HepG2 (cell line): Measurements from ENCODE around the gene GRIN2D. TPM values are rescaled to one million over a fixed set of nuclear protein-coding genes. Genes with fewer than 3 reads are reported as not detected.
A peak's percentile ranks its signal among the peaks of the same experiment; 100 is the strongest.

Experiments used
- ATAC-seq: fragments of 200-7000 bp; cut with Tn5 transposase; 3 replicates; pipeline ENCODE4 v1.9.1; 2020; ENCODE audit warnings: mild to moderate bottlenecking, moderate library complexity
- BruUV-seq: library from RNA; stranded (reverse); fragments of 400-500 nt; replicated peaks from 2 replicates; lab custom pipeline; 2021; lab: Mats Ljungman, UMichigan
- CTCF ChIA-PET: fragments of 300-600 bp; formaldehyde crosslinking; extraction: SDS; loops from one replicate; lab custom pipeline; 2021; ENCODE audit warnings: low total read pairs, inconsistent platforms, low intra/inter-chr PET ratio; lab: Yijun Ruan, JAX
- POLR2A ChIA-PET: fragments of 350-600 bp; sonication (Branson Sonifier 250); formaldehyde crosslinking; loops from one replicate; lab custom pipeline; 2020; ENCODE audit warnings: antibody characterized with exemption, inconsistent platforms; lab: Yijun Ruan, JAX
- DNase-seq: peaks from one replicate; pipeline ENCODE4 v3.0.0-alpha.2; 2015; ENCODE audit warnings: low spot score
- FAIRE-seq: peaks from 3 replicates; lab custom pipeline; 2011; peaks lifted over from hg19 to GRCh38; lab: Jason Lieb, UNC
- H2AFZ ChIP-seq: one replicate; pipeline ENCODE4 v1.6.1; 2011; ENCODE audit warnings: low read length, inconsistent platforms
- H3K27ac ChIP-seq: fragments of 300-600 bp; 3 replicates; pipeline ENCODE4 v1.8.0; 2011; ENCODE audit warnings: mixed run types, mild to moderate bottlenecking, mixed read lengths, low read length, inconsistent platforms; ENCODE audit not compliant: insufficient read depth; ENCODE audit errors: extremely low read length
- H3K27me3 ChIP-seq, 2 experiments: fragments of 200-600 bp in 1 of 2; 2 replicates in 1 of 2; 3 replicates in 1 of 2; pipeline versions ENCODE4 v1.6.0 to v1.8.0; 2011; ENCODE audit warnings: low read length in 2 of 2, mild to moderate bottlenecking in 2 of 2, moderate library complexity in 2 of 2, inconsistent platforms in 1 of 2; ENCODE audit not compliant: insufficient read depth in 2 of 2, control insufficient read depth in 1 of 2
- H3K36me3 ChIP-seq, 2 experiments: fragments of 200-600 bp in 1 of 2; replicated peaks in 1 of 2; 2 replicates in 1 of 2; 3 replicates in 1 of 2; pipeline versions ENCODE4 v1.5.1 to v1.8.0; 2011; ENCODE audit warnings: low read length in 2 of 2, inconsistent platforms in 1 of 2; ENCODE audit not compliant: insufficient read depth in 2 of 2, control insufficient read depth in 1 of 2
- H3K4me1 ChIP-seq: 2 replicates; pipeline ENCODE4 v1.5.1; 2012; ENCODE audit warnings: low read length, inconsistent platforms; ENCODE audit not compliant: insufficient read depth
- H3K4me2 ChIP-seq: 2 replicates; pipeline ENCODE4 v1.6.0; 2011; ENCODE audit warnings: low read depth, low read length, inconsistent platforms
- H3K4me3 ChIP-seq, 3 experiments: fragments of 200-600 bp in 1 of 3; sonication (generic), shearing (Covaris generic) in 1 of 3; replicated peaks in 1 of 3; 2 replicates each; pipeline ENCODE4 v1.5.1; 2011 to 2016; ENCODE audit warnings: low read length in 3 of 3, inconsistent platforms in 2 of 3, low read depth in 2 of 3, mild to moderate bottlenecking in 2 of 3, control low read depth in 1 of 3, mixed read lengths in 1 of 3; ENCODE audit not compliant: insufficient read depth in 1 of 3
- H3K79me2 ChIP-seq: one replicate; pipeline ENCODE4 v1.6.1; 2011; ENCODE audit warnings: low read length, inconsistent platforms; ENCODE audit not compliant: insufficient read depth
- H3K9ac ChIP-seq: 2 replicates; pipeline ENCODE4 v1.6.0; 2011; ENCODE audit warnings: mild to moderate bottlenecking, low read depth, low read length, inconsistent platforms; ENCODE audit not compliant: insufficient read depth
- H3K9me3 ChIP-seq: 2 replicates; pipeline ENCODE4 v1.5.1; 2012; ENCODE audit warnings: mild to moderate bottlenecking, low read length
- H4K20me1 ChIP-seq: 2 replicates; pipeline ENCODE4 v1.6.0; 2011; ENCODE audit warnings: inconsistent platforms, mild to moderate bottlenecking, low read length, moderate library complexity; ENCODE audit not compliant: insufficient read depth
- ARNT2 ChIP-seq: sonication (generic); formaldehyde crosslinking; IDR thresholded peaks from 2 replicates; pipeline ENCODE4 v1.8.0; 2022; ENCODE audit warnings: mild to moderate bottlenecking, low read depth, missing genetic modification reagents, moderate library complexity
- GZF1 ChIP-seq: sonication (generic); formaldehyde crosslinking; IDR thresholded peaks from 2 replicates; pipeline ENCODE4 v1.5.1; 2020; ENCODE audit warnings: mild to moderate bottlenecking, missing genetic modification reagents
- MTF1 ChIP-seq: sonication (generic); formaldehyde crosslinking; IDR thresholded peaks from 2 replicates; pipeline ENCODE4 v1.5.0; 2020; ENCODE audit warnings: missing genetic modification reagents
- MXI1 ChIP-seq: IDR thresholded peaks from 3 replicates; pipeline ENCODE4 v1.6.1; 2012; ENCODE audit warnings: low read depth, low read length, inconsistent platforms, borderline replicate concordance
- SNAPC5 ChIP-seq: sonication (generic); formaldehyde crosslinking; IDR thresholded peaks from 2 replicates; pipeline ENCODE4 v1.8.1; 2023; ENCODE audit warnings: mild to moderate bottlenecking, missing genetic modification reagents, borderline replicate concordance
- SP4 ChIP-seq: sonication (generic); formaldehyde crosslinking; IDR thresholded peaks from 2 replicates; pipeline ENCODE4 v1.8.1; 2023; ENCODE audit warnings: mild to moderate bottlenecking, missing genetic modification reagents
- WIZ ChIP-seq: sonication (generic); formaldehyde crosslinking; IDR thresholded peaks from 2 replicates; pipeline ENCODE4 v1.5.1; 2020; ENCODE audit warnings: mild to moderate bottlenecking, missing genetic modification reagents
- ZBTB1 ChIP-seq: sonication (generic); formaldehyde crosslinking; IDR thresholded peaks from 2 replicates; pipeline ENCODE4 v1.4.0; 2020; ENCODE audit warnings: missing genetic modification reagents, borderline replicate concordance
- ZNF234 ChIP-seq: sonication (generic); formaldehyde crosslinking; conservative IDR thresholded peaks from 2 replicates; pipeline ENCODE4 v1.5.1; 2020; ENCODE audit warnings: mild to moderate bottlenecking, missing genetic modification reagents
- ZNF30 ChIP-seq: sonication (generic); formaldehyde crosslinking; IDR thresholded peaks from 2 replicates; pipeline ENCODE4 v1.5.0; 2020; ENCODE audit warnings: mild to moderate bottlenecking, missing genetic modification reagents
- WGBS: methylation state at CpG from one replicate; pipeline ENCODE4 v1.1.6; 2017; ENCODE audit warnings: low lambda C conversion rate; 5-methylcytosine and 5-hydroxymethylcytosine counted together
- in situ Hi-C: cut with HindIII; loops from 2 replicates; pipeline ENCODE4 v1.10.0; 2017; ENCODE audit warnings: low pct_unique_long_range_greater_than_20kb; ENCODE audit not compliant: extremely low pct_ligation_motif_present
- intact Hi-C: fragments of 100-400 bp; cut with micrococcal nuclease; formaldehyde crosslinking; loops from one replicate; pipeline ENCODE4 v1.10.0; 2022; ENCODE audit not compliant: unreplicated experiment
- polyA plus RNA-seq, 8 experiments: library from polyadenylated mRNA; depleted of rRNA in 3 of 8; stranded (reverse) in 7 of 8; unstranded in 1 of 8; fragments of >200 nt; fragmentation: Illumina TruSeq in 4 of 8; extraction: Trizol in 4 of 8; gene quantifications; 2 replicates each; pipeline versions ENCODE4 v1.2.1 to v1.2.3, GENCODE V29; 2011 to 2016; ENCODE audit warnings: low read depth in 4 of 8, missing spikeins in 1 of 8, mixed read lengths in 1 of 8; ENCODE audit not compliant: insufficient read depth in 1 of 8
- total RNA-seq, 5 experiments: library from RNA; depleted of rRNA; stranded (reverse); fragments of >200 nt; fragmentation: Illumina TruSeq; extraction: Trizol; gene quantifications; 2 replicates each; pipeline ENCODE4 v1.2.3, GENCODE V29; 2016; ENCODE audit warnings: low read depth in 1 of 5
- TF ChIP-seq, protein P1 (sequence below): sonication (generic); formaldehyde crosslinking; IDR thresholded peaks from 2 replicates; pipeline ENCODE4 v1.9.0; 2021; ENCODE audit warnings: missing genetic modification reagents, mild to moderate bottlenecking, borderline replicate concordance
- TF ChIP-seq, protein P2 (sequence below): IDR thresholded peaks from 2 replicates; pipeline ENCODE4 v1.6.1; 2018; ENCODE audit warnings: missing genetic modification reagents, mild to moderate bottlenecking, missing compliant biosample characterization

Gene GRIN2D
- total and polyA plus RNA-seq, 2 of the 13 experiments (the other 11 are each of a cell fraction or from before 2014, with no cell fraction given), result 0.02 to 0.13 TPM

DNA sequence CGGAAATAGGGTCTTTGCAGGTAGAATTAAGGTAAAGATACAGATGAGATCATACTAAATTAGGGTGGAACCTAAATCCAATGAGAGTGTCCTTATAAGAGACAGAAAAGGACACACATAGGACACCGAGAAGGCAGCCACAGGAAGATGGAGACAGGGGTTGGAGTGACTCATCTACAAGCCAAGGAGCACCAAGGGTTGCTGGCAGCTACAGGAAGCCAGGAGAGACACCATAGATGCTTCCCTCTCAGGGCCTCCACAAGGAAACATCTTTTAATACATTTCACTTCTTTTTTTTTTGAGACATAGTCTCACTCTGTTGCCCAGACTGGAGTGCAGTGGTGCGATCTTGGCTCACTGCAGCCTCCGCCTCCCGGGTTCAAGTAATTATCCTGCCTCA, 39.8 kb upstream of the GRIN2D start:
- TF ChIP-seq, protein P1, sequence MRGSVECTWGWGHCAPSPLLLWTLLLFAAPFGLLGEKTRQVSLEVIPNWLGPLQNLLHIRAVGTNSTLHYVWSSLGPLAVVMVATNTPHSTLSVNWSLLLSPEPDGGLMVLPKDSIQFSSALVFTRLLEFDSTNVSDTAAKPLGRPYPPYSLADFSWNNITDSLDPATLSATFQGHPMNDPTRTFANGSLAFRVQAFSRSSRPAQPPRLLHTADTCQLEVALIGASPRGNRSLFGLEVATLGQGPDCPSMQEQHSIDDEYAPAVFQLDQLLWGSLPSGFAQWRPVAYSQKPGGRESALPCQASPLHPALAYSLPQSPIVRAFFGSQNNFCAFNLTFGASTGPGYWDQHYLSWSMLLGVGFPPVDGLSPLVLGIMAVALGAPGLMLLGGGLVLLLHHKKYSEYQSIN (CRISPR knock-in tag), result no peak
- TF ChIP-seq SP4, result peak; percentile 7; the same call in 1 of the 2 replicates
- Histone ChIP-seq H3K4me1 (peaks cover 48% of the 10 kb centered on the region), H3K9ac (no peak overlapping the region), H3K36me3 (no peaks in the 10 kb centered on the region; a peak in 1 of 5 replicates), H3K27ac (peak overlapping the region; percentile 92), H3K79me2 (no peaks in the 10 kb centered on the region), H3K27me3 (no peaks in the 10 kb centered on the region), H2AFZ (no peak overlapping the region), H3K4me2 (no peak overlapping the region), H3K9me3 (no peaks in the 10 kb centered on the region), H3K4me3 (no peak overlapping the region), H4K20me1 (no peaks in the 10 kb centered on the region)
- 94% methylated on average over 5 of the region's 5 CpGs for WGBS
- TSS peak; percentile 74 for BruUV-seq
- ChIA-PET POLR2A (interaction anchor here (0.9 to 3.6 kb wide), 6 partner anchors 10 to 265 kb away, joined by 3 to 107 read pairs (median 9); partner anchors contain the start of genes GRWD1, KDELR1, RPL18 and SPHK2), CTCF (no interaction called here)
- intact Hi-C loops (loop anchor here (5.0 to 10.0 kb wide), 2 partner anchors 39 to 91 kb away; partner anchors contain the start of genes GRIN2D, GRWD1 and KDELR1), in situ Hi-C loops (loop anchor here (5.0 kb wide), 1 partner anchor 39 kb away; the partner anchor contains the start of genes GRIN2D and KDELR1)
- ATAC-seq (no peak), FAIRE-seq (no peak), DNase-seq (no peak)

GRCh38 chr19:48354332-48354992, 39.0 kb upstream of the GRIN2D start:
- ChIA-PET CTCF (no interaction called here), POLR2A (interaction anchor here (0.6 to 3.6 kb wide), 13 partner anchors 9 to 1173 kb away, joined by 3 to 107 read pairs (median 3); partner anchors contain the start of genes EMP3, GRIN2D, GRWD1 and KDELR1)
- H3K4me3 ChIP-seq, result no peak overlapping the region
- in situ Hi-C loops, result loop anchor here (5.0 kb wide), 1 partner anchor 38 kb away; the partner anchor contains the start of genes GRIN2D and KDELR1
- intact Hi-C loops, result loop anchor here (5.0 to 10.0 kb wide), 2 partner anchors 38 to 90 kb away; partner anchors contain the start of genes GRIN2D, GRWD1 and KDELR1
- H2AFZ ChIP-seq, result no peak overlapping the region
- H4K20me1 ChIP-seq, result no peaks in the 10 kb centered on the region
- no peaks in the 10 kb centered on the region; a peak in 1 of 5 replicates for H3K36me3 ChIP-seq
- ATAC-seq (peak; percentile 96), DNase-seq (peak; percentile 100), FAIRE-seq (peak; percentile 99)
- H3K4me1 ChIP-seq, result peaks cover 40% of the 10 kb centered on the region
- BruUV-seq, result no TSS peak
- peak overlapping the region; percentile 56 for H3K4me2 ChIP-seq
- H3K9ac ChIP-seq, result peak overlapping the region; percentile 63
- no peaks in the 10 kb centered on the region for H3K79me2 ChIP-seq
- 10% methylated on average over 13 of the region's 15 CpGs for WGBS
- H3K9me3 ChIP-seq, result no peaks in the 10 kb centered on the region
- H3K27me3 ChIP-seq, result no peaks in the 10 kb centered on the region
- peak overlapping the region; percentile 92 for H3K27ac ChIP-seq
- TF ChIP-seq ZNF234, result no peak
- no peak for TF ChIP-seq ARNT2 (CRISPR knock-in tag)
- no peak for TF ChIP-seq ZBTB1 (CRISPR knock-in tag)
- TF ChIP-seq, protein P2, sequence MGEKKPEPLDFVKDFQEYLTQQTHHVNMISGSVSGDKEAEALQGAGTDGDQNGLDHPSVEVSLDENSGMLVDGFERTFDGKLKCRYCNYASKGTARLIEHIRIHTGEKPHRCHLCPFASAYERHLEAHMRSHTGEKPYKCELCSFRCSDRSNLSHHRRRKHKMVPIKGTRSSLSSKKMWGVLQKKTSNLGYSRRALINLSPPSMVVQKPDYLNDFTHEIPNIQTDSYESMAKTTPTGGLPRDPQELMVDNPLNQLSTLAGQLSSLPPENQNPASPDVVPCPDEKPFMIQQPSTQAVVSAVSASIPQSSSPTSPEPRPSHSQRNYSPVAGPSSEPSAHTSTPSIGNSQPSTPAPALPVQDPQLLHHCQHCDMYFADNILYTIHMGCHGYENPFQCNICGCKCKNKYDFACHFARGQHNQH (CRISPR knock-in tag), result peak; percentile 84
- no peak for TF ChIP-seq WIZ (CRISPR knock-in tag)
- no peak for TF ChIP-seq SNAPC5 (CRISPR knock-in tag)
- TF ChIP-seq GZF1 (CRISPR knock-in tag), result no peak
- TF ChIP-seq MTF1 (CRISPR knock-in tag), result no peak
- TF ChIP-seq MXI1, result peak; percentile 33; the same call in 1 of the 3 replicates
- no peak for TF ChIP-seq ZNF30 (CRISPR knock-in tag)
